PC-9 (cell line): ENCODE measurements around the gene PDE4C. TPM values are rescaled to one million over a fixed set of nuclear protein-coding genes. Genes with fewer than 3 reads are reported as not detected.
A peak's percentile ranks its signal among the peaks of the same experiment; 100 is the strongest.

ENCODE experiments used
- BruUV-seq: library from RNA; stranded (reverse); fragments of 400-500 nt; replicated peaks from 2 replicates; lab custom pipeline; 2021; lab: Mats Ljungman, UMichigan
- CTCF ChIA-PET: fragments of 300-600 bp; sonication (Branson Sonifier 250); formaldehyde crosslinking; loops from one replicate; lab custom pipeline; 2022; ENCODE audit warnings: antibody characterized with exemption; lab: Charles Lee
- POLR2A ChIA-PET: fragments of 300-600 bp; sonication (Branson Sonifier 250); formaldehyde crosslinking; loops from one replicate; lab custom pipeline; 2022; ENCODE audit warnings: antibody characterized with exemption; ENCODE audit not compliant: unreplicated experiment; lab: Charles Lee
- DNase-seq, 2 experiments: peaks; one replicate each; pipeline versions ENCODE4 v3.0.0 to v3.0.0-alpha.2; 2015 to 2022; ENCODE audit warnings: mixed read lengths in 1 of 2
- H2AFZ ChIP-seq: fragments of 200-600 bp; sonication (generic); 2 replicates; pipeline ENCODE4 v1.8.1; 2017; ENCODE audit warnings: antibody characterized with exemption
- H3F3A ChIP-seq: fragments of 200-600 bp; sonication (generic); 2 replicates; pipeline ENCODE4 v1.8.1; 2017; ENCODE audit warnings: antibody characterized with exemption, mild to moderate bottlenecking, low read depth; ENCODE audit not compliant: insufficient read depth
- H3K27ac ChIP-seq: fragments of 200-600 bp; sonication (generic); 2 replicates; pipeline ENCODE4 v1.6.1; 2016; ENCODE audit warnings: mixed run types
- H3K27me3 ChIP-seq: fragments of 200-600 bp; sonication (generic); 2 replicates; pipeline ENCODE4 v1.6.1; 2016; ENCODE audit warnings: low read depth, mixed run types; ENCODE audit not compliant: insufficient read depth
- H3K36me3 ChIP-seq: fragments of 200-600 bp; sonication (generic); 2 replicates; pipeline ENCODE4 v1.6.1; 2016; ENCODE audit warnings: low read depth, mixed run types
- H3K4me1 ChIP-seq: fragments of 200-600 bp; sonication (generic); replicated peaks from 2 replicates; pipeline ENCODE4 v1.6.1; 2016; ENCODE audit warnings: mixed run types; ENCODE audit not compliant: insufficient read depth
- H3K4me2 ChIP-seq: fragments of 200-600 bp; sonication (generic); 2 replicates; pipeline ENCODE4 v1.6.1; 2017; ENCODE audit warnings: mixed run types
- H3K4me3 ChIP-seq: fragments of 200-600 bp; sonication (generic); 2 replicates; pipeline ENCODE4 v1.6.1; 2016; ENCODE audit warnings: mixed run types
- H3K79me2 ChIP-seq: fragments of 200-600 bp; sonication (generic); 2 replicates; pipeline ENCODE4 v1.6.1; 2017; ENCODE audit warnings: low read depth, mixed run types
- H3K9me2 ChIP-seq: fragments of 200-600 bp; sonication (generic); 2 replicates; pipeline ENCODE4 v1.8.1; 2017; ENCODE audit warnings: mild to moderate bottlenecking; ENCODE audit not compliant: insufficient read depth
- H3K9me3 ChIP-seq: fragments of 200-600 bp; sonication (generic); 2 replicates; pipeline ENCODE4 v1.8.1; 2016; ENCODE audit warnings: low read depth; ENCODE audit not compliant: insufficient read depth
- H4K20me1 ChIP-seq: fragments of 200-600 bp; sonication (generic); 2 replicates; pipeline ENCODE4 v1.8.1; 2017; ENCODE audit not compliant: insufficient read depth
- EZH2 ChIP-seq: fragments of 200-600 bp; sonication (generic); IDR thresholded peaks from 2 replicates; pipeline ENCODE4 v1.8.0; 2017; ENCODE audit warnings: antibody characterized with exemption, low read depth
- intact Hi-C: fragments of 100-400 bp; cut with micrococcal nuclease; formaldehyde crosslinking; loops from one replicate; pipeline ENCODE4 v1.10.0; 2022; ENCODE audit not compliant: unreplicated experiment
- total RNA-seq: library from RNA; stranded (reverse); gene quantifications from 2 replicates; pipeline ENCODE4 v1.2.3, GENCODE V29; 2021
- TF ChIP-seq, protein P1 (sequence below): fragments of 200-600 bp; sonication (generic); conservative IDR thresholded peaks from 2 replicates; pipeline ENCODE4 v1.6.1; 2017; ENCODE audit warnings: mixed run types, antibody characterized with exemption, mild to moderate bottlenecking, moderate library complexity

PDE4C gene
- total RNA-seq, 1 experiment from 2014 or later = 2.2 TPM

DNA sequence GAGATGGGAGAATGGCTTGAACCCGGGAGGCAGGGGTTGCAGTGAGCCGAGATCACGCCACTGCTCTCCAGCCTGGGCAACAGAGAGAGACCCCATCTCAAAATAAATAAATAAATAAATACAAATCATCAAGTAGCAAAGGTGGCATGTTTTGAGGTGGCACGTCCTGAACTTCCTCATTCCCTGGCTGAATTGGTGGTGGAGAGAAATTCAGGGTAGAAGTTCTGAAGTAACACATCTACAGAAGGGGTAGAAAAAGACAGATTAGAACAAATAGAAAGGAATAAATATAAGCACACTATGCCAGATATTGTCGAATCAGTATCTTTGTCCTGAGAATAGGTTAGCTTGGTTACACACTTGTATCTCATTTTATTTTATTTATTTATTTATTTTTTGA lies 46.3 kb downstream of the PDE4C start:
- no peaks in the 10 kb centered on the region for H3K9me3 ChIP-seq
- H3K4me1 ChIP-seq = peaks cover 5% of the 10 kb centered on the region
- H3K9me2 ChIP-seq = no peaks in the 10 kb centered on the region
- no peaks in the 10 kb centered on the region for H3K27me3 ChIP-seq
- H3K4me3 ChIP-seq = no peak overlapping the region
- H3K4me2 ChIP-seq = no peak overlapping the region
- no peaks in the 10 kb centered on the region for H3K36me3 ChIP-seq
- ChIA-PET POLR2A (no interaction called here), CTCF (no interaction called here)
- no peak for DNase-seq
- no peak overlapping the region for H2AFZ ChIP-seq
- intact Hi-C loops = no loop called here
- no peaks in the 10 kb centered on the region for H3K79me2 ChIP-seq
- H4K20me1 ChIP-seq = no peaks in the 10 kb centered on the region
- no TSS peak for BruUV-seq
- TF ChIP-seq EZH2 = no peak
- TF ChIP-seq, protein P1, sequence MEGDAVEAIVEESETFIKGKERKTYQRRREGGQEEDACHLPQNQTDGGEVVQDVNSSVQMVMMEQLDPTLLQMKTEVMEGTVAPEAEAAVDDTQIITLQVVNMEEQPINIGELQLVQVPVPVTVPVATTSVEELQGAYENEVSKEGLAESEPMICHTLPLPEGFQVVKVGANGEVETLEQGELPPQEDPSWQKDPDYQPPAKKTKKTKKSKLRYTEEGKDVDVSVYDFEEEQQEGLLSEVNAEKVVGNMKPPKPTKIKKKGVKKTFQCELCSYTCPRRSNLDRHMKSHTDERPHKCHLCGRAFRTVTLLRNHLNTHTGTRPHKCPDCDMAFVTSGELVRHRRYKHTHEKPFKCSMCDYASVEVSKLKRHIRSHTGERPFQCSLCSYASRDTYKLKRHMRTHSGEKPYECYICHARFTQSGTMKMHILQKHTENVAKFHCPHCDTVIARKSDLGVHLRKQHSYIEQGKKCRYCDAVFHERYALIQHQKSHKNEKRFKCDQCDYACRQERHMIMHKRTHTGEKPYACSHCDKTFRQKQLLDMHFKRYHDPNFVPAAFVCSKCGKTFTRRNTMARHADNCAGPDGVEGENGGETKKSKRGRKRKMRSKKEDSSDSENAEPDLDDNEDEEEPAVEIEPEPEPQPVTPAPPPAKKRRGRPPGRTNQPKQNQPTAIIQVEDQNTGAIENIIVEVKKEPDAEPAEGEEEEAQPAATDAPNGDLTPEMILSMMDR = no peak
- H3F3A ChIP-seq = peaks cover 27% of the 10 kb centered on the region
- no peak overlapping the region for H3K27ac ChIP-seq

DNA sequence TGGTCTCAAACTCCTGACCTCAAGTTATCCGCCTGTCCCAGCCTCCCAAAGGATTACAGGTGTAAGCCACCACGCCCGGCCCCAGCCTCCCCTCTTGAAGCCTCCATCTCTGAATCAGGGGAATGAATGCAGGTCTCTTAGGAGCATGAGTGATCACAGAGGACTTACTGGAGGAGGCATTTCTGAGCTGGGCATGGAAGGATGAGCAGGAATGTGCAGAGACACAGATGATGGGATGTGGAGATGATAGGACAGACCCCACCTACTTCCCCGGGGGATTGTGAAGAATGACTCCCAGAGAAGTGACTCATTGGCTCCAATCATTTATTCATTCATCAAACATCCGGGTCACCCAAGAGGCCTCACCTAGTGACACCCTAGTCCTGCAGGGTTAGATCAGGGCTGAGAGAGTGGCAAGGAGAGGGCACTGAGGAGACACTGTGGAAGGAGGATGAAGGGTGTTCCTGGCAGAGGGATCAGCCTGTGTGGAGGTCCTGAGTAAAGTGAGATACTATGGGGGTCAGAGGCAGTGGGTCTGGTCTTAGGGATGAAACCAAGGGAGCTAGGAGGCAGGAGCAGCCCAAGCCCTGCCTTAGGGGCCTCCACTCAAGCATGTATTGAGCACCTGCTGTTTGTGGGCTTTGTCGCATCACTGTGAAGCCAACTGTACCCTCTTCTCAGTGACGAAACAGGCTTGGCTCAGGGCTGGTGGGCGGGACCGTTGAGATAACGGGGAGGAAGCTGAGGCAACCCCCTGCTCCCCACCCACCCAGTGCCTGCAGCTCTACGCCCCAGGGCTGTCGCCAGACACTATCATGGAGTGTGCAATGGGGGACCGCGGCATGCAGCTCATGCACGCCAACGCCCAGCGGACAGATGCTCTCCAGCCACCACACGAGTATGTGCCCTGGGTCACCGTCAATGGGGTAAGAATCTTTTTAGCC lies 49.6 kb downstream of the PDE4C start:
- no peaks in the 10 kb centered on the region for H3K9me3 ChIP-seq
- intact Hi-C loops = no loop called here
- POLR2A ChIA-PET = no interaction called here

DNA sequence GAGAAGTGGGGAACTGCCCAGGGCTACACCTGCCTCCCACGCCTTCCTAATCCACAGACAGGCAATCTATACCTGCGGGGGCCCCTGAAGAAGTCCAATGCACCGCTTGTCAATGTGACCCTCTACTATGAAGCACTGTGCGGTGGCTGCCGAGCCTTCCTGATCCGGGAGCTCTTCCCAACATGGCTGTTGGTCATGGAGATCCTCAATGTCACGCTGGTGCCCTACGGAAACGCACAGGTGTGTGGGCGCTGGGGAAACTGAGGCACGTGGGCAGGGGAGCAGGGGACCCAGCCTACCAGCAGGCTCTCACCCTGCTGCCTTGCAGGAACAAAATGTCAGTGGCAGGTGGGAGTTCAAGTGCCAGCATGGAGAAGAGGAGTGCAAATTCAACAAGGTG lies 51.3 kb downstream of the PDE4C start:
- Histone ChIP-seq H3K79me2 (no peaks in the 10 kb centered on the region), H3K4me2 (peak overlapping the region; percentile 90), H3K27ac (no peak overlapping the region), H3K4me3 (peak overlapping the region; percentile 66; the same call in 1 of the 2 replicates), H2AFZ (0 out of 2 replicates have a peak overlapping the region, but pooled peaks have one; percentile 85), H3K27me3 (no peaks in the 10 kb centered on the region), H3K4me1 (peaks cover 15% of the 10 kb centered on the region), H3F3A (peaks cover 53% of the 10 kb centered on the region), H3K9me2 (no peaks in the 10 kb centered on the region), H3K36me3 (no peaks in the 10 kb centered on the region), H3K9me3 (no peaks in the 10 kb centered on the region), H4K20me1 (no peaks in the 10 kb centered on the region)
- DNase-seq = no peak
- BruUV-seq = no TSS peak
- TF ChIP-seq EZH2 = no peak
- TF ChIP-seq, protein P1 = no peak
- POLR2A ChIA-PET = no interaction called here
- intact Hi-C loops = loop anchor here (1.0 to 5.0 kb wide), 2 partner anchors 17 to 168 kb away; partner anchors contain the start of gene ARRDC2
- CTCF ChIA-PET = no interaction called here

More for the DNA sequence above, 49.6 kb downstream of the PDE4C start:
- H3K4me2 ChIP-seq = no peak overlapping the region
- no peaks in the 10 kb centered on the region for H3K27me3 ChIP-seq
- no peaks in the 10 kb centered on the region for H4K20me1 ChIP-seq
- TF ChIP-seq, protein P1 = no peak
- TF ChIP-seq EZH2 = no peak
- H3K27ac ChIP-seq = no peak overlapping the region
- no peak for DNase-seq
- H3K79me2 ChIP-seq = no peaks in the 10 kb centered on the region
- CTCF ChIA-PET = interaction anchor here (0.5 kb wide), 1 partner anchor 373 kb away, joined by 12 read pairs; no protein-coding TSS in a partner anchor
- H3K4me3 ChIP-seq = no peak overlapping the region
- H3K9me2 ChIP-seq = no peaks in the 10 kb centered on the region
- peaks cover 40% of the 10 kb centered on the region; the same call in 1 of the 2 replicates for H3F3A ChIP-seq
- no TSS peak for BruUV-seq
- H3K4me1 ChIP-seq = peaks cover 15% of the 10 kb centered on the region
- no peak overlapping the region for H2AFZ ChIP-seq
- H3K36me3 ChIP-seq = no peaks in the 10 kb centered on the region

Other genes with a start within 250 kb of the PDE4C start
- 15.5 and 20.6 TPM in 2 replicates for gene ARRDC2, start 218.3 kb downstream of the PDE4C start, total RNA-seq
- 0.55 and 1.1 TPM in 2 replicates for gene IL12RB1, start 139.5 kb downstream of the PDE4C start, total RNA-seq
- 14.1 and 15.8 TPM in 2 replicates for gene MAST3, start 128.7 kb downstream of the PDE4C start, total RNA-seq
- gene PIK3R2, start 73.3 kb downstream of the PDE4C start, total RNA-seq = 58.3 and 61.8 TPM in 2 replicates
- 26.1 and 35.8 TPM in 2 replicates for gene IFI30, start 52.6 kb downstream of the PDE4C start, total RNA-seq
- 11.2 and 12.1 TPM in 2 replicates for gene MPV17L2, start 33.2 kb downstream of the PDE4C start, total RNA-seq
- gene RAB3A, start 22.4 kb downstream of the PDE4C start, total RNA-seq = 4.0 and 4.1 TPM in 2 replicates
- gene IQCN, start 48.0 kb upstream of the PDE4C start, total RNA-seq = 5.6 and 7.3 TPM in 2 replicates
- gene JUND, start 55.2 kb upstream of the PDE4C start, total RNA-seq = 115 and 150 TPM in 2 replicates
- 291 and 323 TPM in 2 replicates for gene LSM4, start 96.6 kb upstream of the PDE4C start, total RNA-seq
- gene PGPEP1, start 114.2 kb upstream of the PDE4C start, total RNA-seq = 42.0 and 53.6 TPM in 2 replicates
- 15.1 and 17.2 TPM in 2 replicates for gene GDF15, start 159.7 kb upstream of the PDE4C start, total RNA-seq
- not detected in 2 replicates for gene LRRC25, start 171.2 kb upstream of the PDE4C start, total RNA-seq
- gene SSBP4, start 193.0 kb upstream of the PDE4C start, total RNA-seq = 56.6 and 65.2 TPM in 2 replicates
- gene ISYNA1, start 211.7 kb upstream of the PDE4C start, total RNA-seq = 129 and 142 TPM in 2 replicates